Stimulated activated CD4-positive, alpha-beta T cell treated with anti-CD3 and anti-CD28 coated beads, Interleukin-1b, Interleukin-23, amount 100 ng/mL, for 1 hour (primary cell): Measurements from ENCODE around the gene EPHX1.
A peak's percentile ranks its signal among the peaks of the same experiment; 100 is the strongest.
"Not testable (repeated sequence)": the region's sequence is repeated elsewhere in the genome, so short reads cannot be mapped to it uniquely, and the experiment has no call there.

Experiments used
- DNase-seq, 2 donors: peaks; one replicate each; pipeline ENCODE4 v3.0.0-alpha.2; 2020; ENCODE audit warnings: low read depth in 2 of 2

EPHX1 gene

DNA sequence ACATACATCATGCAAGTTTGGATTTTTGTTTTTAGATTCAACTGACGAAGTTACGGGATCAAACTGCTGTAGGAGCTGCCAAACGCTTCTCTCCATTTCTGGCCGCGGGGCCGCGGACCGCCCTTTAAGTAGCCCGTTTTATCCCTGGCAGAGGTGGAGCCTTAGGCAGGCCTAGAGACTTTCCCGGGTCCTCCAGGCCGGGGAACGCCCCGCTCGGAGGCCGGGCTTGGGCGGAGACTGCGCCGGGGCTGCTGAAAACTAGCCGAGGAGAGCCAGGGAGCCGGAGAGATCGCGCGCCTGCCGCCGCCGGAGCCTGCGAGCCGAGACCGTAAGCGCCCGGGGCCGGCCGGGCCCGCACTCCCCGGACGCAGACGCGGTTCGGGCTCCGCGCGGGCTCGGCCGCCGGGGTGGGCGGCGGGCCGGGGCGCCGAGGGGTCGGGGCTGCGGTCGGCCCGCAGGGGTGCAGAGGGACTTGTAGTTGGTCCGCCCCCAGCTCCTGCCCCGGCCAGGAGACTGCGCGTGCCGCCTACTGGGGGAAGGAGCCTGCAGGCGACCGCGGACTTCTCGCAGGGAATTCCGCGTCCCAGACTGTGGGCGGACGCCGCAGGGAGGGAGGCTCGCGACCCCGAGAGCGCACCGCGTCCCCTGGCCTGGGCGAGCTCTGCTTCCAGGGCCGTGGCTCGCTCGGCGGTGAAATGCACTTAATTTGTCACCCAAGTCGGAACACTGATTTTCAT is at the start of gene EPHX1:
TSS of gene EPHX1 (plus strand) at position 283 of the 737 bp plus-strand sequence. CDS start 18,606 bp downstream, outside the sequence.
- DNase-seq: peak; percentile 9 to 44

DNA sequence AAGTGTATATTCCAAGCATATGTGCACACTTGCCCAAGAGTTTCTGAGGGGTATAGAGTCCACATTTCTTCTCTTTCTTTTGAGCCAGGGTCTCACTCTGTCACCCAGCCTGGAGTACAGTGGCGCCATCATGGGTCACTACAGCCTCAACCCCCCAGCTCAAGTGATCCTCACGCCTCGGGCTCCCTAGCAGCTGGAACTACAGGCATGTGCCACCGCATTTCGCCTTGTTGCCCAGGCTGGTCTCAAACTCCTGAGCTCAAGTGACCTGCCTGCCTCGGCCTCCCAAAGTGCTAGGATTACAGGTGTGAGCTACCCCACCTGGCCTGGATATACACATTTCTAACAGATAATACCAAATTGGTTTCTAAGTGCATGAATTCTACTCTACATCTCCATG is 49.4 kb upstream of the EPHX1 start:
- DNase-seq: no peak

DNA sequence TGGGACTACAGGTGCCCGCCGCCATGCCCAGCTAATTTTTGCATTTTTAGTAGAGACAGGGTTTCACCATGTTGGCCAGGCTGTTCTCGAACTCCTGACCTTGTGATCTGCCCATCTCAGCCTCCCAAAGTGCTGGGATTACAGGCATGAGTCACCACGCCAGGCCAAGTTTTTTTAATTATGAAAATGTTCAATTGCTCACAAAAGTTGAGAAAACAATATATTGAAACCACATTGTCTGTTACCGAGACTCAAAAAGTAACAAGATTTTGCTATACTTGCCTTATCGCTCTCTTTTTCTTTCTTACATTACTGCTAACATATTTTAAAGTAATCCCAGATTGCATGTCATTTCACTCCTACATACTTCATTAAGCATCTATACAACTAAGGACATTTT is 48.5 kb upstream of the EPHX1 start:
- DNase-seq: not testable (repeated sequence)

DNA sequence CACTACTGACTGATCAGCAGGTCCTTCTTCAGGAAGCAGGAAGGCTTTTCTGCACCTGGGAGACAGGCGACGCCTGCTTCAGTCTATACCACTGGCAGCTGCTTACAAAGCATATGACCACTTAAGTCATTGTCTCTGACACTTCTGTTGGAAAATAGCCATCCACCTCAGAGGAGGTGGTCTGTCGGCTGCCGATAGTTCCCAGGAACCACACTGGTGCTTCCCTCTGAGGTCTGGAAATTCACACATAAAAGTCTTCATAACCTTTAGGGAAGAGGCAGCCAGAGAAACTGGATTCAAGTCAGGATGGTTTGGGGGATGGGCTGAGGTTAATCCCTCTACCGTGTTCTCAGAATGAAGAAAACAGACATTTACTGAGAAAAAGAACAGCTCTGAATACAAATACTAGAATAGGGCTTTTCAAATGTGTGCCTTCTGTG is 47.9 kb upstream of the EPHX1 start:
- no peak for DNase-seq

DNA sequence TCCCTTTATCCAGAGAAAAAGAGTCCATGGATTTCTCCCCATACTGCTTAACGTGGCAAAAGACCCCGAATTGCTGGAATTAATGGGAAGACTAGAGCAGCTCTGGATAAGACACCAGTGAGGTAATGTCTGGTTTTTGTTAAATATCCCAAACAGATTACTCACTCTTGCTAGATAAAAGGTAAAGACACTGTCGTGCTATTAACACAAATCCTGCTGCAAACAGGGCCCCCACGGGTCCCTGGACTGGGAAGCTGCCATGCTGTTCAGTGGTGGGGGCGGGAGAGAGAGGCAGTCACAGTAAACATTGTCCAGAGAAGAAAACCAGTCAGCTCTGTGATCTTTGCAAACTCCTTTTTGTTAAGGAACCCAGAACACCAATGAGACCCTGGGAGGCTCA is 47.5 kb upstream of the EPHX1 start:
- DNase-seq: no peak

DNA sequence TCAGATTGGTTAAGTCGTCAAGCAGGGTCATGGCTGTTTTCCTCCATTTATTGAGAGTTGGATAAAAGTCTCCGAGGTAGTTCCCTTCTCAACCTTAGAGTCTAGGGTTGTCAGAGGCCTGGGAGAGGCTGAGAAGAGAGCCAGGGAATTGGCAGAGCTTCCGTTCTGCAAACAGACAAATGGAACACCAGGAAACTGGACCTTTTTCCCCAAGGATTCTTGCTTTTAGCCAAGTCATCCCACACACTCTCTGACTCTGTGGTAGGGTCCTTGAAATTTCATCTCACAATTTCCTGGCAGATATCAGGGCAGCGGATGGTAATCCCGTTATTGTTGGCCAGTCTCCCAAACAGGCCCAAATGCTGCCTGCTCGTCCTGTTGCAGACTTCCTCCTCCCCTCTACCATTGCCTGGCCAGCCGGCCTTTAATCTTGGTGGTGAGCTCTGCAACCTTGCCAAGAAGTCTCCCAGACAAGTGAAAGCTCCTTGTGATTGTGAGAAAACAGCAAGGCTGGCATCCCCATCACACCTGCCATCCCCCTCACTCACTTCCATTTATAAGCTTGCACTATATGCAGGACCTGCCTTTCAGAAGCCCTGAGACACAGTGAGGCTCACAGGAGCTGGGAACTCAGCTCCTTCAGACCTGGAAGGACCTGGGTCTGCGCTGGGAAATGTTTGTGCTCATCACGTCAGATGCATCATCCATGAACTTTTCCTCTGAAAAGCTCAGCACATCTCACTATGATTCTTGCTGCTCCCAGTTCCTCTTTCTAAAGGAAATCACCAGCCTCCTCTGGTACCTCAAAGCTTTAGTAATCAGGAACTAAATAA is 46.0 kb upstream of the EPHX1 start:
- DNase-seq: no peak

DNA sequence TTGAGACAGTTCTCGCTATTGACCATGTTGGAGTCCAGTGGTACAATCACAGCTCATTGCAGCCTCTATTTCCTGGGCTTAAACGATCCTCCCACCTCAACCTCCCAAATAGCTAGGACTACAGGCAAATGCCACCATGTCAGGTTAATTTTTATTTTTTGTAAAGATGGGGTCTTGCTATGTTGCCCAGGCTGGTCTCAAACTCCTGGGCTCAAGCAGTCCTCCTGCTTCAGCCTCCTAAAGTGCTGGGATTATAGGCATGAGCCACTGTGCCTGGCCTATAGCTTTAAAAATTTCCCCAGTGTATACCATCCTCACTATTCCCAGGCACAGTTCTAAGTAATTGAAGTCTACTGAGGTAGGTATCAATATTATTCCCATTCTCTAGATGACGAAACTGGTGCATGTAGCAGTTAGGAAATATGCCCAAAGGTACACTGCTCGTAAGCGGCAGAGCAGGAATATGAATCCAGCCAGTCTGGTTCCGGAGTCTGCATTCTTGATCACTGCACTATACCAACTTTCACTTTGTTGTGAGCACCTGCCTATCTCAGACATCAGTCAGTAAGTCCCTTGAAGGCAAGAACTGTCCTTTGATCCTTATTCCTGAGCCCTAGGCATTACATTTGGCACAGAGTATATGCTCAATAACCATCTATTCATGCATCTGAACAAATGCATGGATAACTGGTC is 43.8 kb upstream of the EPHX1 start:
- no peak for DNase-seq

DNA sequence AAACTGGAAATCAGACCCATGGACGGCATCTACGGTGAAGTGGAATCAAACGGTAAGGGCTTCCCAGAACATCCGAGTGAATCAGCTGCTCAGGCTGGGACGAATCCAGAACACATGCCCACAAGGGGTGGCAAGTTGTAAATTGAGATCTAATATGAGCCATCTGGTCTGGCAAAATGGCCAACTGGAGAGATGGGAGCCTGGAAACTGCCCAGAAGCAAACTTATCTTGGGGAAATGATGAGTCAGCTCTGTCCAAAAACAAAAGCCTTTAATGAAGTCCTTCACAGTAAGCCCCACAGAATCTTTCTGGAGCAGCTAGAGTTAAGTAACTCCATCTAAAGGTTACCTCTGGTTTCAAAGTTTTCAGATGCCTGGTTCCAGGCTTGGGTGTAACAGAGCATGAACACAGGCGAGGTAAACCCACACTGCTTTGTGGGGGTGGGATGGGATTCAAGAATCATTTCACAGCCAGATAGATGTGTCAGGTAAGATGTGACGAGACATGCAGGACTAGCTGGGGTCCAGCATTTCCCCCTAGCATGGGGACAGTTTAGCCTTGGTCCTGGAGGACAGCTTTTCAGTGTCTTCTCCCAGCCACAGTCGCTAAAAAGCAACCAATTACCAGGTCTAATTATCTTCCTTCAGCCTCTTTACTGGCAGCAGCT is 42.8 kb upstream of the EPHX1 start:
- no peak for DNase-seq

DNA sequence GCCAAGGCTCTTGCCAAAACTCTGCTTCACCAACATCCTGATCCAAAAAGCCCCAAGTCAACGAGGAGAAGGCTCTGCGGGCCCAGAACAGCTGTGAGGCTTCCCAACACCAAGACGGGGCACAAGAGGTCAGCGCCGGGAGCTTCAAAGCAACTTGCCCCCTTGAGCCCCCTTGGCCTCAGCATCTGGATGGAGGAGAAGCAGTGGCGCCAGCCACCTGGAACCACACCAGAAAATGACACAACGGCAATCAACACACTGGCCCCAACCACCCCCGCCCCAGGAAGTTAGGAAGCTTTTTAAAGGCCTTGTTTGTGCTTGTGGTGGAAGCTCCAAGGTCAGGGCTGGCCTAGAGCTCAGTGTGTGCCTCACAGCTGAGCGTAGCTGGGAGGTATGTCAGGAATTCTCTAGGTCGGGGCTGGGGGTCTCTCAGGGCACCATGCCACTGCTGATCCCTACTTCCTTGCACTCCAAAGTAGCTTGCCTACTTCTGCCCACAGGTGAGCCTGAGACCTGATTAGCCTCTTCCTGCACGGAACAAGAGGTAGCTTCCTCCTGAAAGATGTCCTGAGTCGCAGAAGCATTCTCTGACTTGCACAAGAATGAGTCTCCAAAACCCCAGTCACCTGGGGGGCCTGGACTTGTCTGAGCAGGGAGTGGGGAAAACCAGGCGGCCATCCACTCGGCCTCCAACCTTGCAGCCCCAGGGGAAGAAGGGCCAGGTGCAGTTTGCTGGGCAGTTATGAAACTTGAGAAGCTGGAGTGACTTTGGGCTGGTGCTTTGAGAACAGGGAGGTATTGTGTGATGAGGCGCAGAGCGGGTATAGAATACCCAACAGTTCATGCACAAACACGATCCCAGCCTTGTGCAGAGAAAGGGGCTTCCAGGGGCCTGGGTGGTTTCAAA is 42.0 kb upstream of the EPHX1 start:
- DNase-seq: no peak

DNA sequence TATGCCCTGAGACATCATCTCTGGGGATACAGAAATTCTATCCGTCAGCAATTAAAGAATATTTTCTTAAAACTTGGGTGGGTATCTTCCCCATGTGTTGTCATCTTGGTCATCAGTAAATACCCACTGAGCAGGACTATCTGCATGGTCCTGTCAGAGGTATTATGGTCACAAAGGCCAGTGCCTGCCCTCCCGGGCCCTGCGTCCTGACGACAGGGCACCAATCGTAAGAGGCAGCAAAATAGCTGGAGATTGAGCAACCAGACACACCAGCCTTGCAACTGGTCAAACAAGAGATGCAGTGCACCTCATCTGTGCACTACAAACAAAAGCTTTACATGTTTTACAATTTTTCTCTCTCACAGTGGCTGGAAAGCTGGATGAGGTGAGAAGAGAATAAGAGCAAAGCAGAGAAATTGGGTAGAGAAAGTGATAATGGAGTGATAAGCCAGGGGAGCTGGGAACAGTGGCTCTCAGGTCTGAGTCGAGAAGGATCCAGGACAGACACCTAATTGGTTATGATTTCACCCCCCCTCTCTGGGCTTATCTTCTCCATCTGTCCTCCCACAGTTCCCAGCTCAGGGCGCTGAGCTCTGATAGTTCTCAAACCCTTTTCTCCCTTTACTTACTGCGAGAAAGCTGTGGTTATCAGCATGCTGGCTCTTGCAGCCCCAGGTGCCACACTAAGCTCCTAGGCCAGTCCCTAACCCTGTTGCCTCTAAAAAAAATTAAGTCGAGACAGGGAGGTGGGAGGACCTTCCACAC is 41.1 kb upstream of the EPHX1 start:
- DNase-seq: no peak

DNA sequence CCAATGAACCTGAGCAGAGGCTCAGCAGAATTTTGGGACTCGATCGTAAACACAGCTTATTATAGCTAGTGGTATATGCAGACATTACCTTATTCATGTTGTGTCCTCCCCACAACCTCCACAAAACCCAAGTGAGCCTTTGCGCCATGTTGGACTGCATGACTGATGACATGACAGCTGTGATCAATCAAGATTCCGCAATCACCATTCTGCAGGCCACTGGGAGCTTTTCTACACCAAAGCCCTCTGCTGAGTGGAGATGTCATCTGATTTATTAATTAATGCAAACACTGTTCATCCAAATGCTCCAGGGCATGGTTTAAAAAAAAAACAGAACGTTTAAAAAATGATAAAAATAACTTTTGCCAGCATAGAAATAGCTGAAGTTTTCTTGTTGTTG is 40.2 kb upstream of the EPHX1 start:
- no peak for DNase-seq

DNA sequence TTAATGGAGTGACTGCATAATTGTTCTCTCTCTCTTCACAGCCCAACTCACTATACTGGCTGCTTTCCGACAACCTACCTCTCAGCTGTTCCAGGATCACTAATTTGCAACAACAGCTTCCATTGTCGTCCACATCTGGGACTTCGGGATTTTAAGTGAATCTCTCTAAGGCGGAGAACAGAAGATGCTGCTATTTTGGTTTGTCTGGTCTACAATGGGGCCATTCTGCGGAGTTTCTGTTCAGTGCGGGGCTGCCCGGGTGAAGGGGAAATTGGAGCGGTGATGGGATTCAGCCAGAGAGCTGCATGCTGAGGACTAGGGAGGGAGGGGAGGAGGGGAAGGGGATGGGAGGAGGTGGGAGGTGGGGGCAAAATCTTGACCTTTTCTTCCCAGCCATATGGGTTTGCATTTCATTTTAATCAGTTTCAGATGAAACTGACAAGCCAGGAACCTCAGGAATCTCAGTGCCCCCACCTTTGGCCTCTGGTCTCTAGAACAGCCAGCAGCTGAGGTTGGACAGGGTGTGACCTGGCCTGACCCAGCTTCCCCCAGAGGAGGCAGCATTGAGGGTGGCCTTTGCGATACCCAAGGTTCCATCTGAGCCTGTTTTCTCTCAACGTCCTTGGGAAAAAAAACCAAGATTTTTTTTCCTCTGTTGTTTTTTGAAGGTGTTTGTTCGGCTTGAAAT is 39.2 kb upstream of the EPHX1 start:
- no peak for DNase-seq

DNA sequence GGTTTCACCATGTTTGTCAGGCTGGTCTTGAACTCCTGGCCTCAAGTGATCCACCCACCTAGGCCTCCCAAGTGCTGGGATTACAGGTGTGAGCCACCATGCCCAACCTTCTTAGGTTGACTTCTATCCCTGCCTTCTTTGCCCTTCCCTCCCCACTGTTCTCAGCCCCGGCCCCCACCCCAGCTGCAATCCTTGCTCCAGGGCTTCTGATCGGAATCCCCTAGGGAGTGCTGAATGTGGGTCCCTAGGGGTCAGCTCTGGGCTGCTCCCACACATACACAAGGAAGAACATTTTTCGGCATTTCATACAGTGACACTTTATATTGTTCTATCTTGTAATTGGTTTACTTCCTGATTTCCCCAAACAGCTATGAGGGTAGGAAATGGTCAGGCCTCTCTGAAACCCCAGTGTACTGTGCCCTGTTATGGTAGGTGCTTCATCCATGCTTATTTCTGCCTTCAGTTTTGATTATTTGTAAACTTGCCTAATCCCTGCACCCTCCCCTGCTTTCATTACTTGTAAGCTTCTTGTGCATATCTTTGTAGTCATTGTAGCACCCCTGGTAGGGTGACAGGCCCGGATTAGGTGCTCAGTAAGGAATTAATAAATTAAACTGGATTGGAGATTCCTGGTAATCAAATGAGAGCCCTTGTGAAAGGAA is 38.1 kb upstream of the EPHX1 start:
- no peak for DNase-seq

DNA sequence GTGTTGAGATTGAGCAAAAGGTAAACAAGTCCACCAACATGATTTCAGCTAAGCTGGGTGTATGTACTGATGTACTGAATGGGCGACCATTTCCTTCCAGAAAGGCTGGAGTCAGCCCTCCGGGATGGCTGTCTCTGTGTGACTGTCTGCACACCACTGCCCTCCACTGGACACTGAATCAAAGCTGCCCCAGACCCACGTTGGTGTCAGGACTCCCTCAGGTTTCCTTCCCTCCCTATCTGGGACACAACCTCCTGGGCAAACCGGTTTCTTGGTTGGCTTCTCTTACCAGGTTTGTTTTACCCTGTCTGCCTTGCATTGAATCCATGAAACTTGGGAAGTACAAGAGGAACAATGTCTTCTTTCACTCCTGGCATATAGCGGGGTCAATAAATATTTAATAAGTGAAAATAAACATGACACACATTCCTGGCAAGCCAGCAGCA is 37.6 kb upstream of the EPHX1 start:
- no peak for DNase-seq

DNA sequence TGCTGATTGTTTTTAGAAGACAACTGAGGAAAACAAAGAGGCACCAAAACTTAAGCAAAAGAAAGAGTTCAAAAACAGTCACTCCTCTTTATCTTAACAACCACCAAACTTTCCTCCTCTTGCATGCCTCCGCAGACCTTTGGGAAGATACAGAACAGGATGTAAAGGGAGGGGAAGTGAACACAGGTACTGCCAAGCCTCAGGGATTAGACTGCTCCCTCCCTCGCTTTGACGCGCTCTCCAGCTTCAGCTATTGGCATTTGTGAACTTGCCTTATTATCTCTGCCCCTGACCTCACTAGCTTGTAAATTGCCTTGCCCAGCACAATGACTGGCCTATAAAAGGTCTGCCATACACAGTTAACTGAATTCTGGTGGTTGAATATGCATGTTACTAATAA is 37.1 kb upstream of the EPHX1 start:
- no peak for DNase-seq

DNA sequence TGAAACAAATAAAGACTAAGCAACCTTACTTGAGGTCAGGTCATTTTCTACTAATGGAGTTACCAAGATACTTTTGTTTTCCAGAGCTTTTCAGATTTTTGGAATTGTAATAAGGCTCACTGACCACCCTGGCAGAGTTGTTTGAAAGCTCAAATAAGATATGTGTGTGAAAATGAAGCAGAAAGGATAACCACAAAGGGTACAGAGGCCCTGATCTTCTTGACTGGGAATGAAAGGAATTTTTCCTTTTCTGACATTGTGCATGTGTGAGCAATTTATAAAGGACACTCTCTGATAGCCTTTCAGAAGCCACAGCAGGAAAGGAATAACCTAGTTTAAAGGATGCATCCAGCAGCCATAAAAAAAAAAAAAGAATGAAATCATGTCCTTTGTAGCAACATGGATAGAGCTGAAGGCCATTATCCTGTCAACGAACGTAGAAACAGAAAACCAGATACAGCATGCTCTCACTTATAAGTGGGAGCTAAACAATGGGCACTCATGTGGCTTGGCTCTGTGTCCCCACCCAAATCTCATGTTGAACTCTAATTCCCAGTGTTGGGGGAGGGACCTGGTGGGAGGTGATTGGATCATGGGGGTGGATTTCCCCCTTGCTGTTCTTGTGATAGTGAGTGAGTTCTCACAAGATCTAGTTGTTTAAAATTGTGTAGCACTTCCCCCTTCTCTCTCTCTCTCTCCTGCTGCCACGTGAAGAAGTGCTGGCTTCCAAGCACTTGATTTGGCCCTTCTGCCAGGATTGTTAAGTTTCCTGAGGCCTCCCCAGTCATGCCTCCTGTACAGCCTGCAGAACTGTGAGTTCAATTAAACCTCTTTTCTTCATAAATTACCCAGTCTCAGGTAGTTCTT is 35.4 kb upstream of the EPHX1 start:
- DNase-seq: no peak

DNA sequence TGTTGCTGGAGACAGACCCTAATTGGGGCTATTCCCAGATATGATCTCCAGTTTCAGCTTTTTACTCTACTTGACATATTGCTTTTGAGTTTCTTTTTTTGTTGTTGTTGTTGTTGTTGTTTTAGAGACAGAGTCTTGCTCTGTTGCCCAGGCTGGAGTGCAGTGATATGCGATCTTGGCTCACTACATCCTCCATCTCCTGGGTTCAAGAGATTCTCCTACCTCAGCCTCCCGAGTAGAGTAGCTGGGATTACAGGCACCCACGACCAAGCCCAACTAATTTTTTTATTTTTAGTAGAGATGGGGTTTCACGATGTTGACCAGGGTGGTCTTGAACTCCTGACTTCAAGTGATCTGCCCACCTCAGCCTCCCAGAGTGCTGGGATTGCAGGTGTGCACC is 33.6 kb upstream of the EPHX1 start:
- no peak for DNase-seq

DNA sequence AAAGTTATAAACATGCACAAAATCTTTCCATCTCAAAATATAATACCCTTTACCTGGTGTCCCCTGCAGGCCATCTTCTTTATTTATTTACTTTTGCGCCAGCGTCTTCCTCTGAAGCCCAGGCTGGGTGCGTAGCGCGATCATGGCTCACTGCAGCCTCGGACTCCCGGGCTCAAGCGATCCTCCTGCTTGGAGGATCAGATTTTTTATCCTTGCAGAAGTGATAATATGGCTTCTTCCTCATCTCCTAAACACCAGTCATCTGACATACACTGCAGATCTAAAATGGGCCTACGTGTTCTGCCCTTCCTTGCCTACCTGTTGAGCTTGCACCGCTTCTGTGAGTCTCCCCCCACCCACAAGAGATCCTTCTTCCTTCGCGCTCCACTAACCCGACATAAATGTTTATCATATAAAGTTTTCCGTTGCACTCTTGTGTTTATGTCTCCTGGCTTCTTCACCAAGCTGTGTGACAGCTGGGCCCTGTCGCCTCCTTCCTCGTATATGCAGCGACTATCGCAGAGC is 32.8 kb upstream of the EPHX1 start:
- DNase-seq: no peak
